ENCODE results near the gene EXOC4. TPM values are rescaled to one million over a fixed set of nuclear protein-coding genes. Genes with fewer than 3 reads are reported as not detected.

The EXOC4 gene
- polyA plus RNA-seq, 1 experiment = 45.9 TPM

DNA sequence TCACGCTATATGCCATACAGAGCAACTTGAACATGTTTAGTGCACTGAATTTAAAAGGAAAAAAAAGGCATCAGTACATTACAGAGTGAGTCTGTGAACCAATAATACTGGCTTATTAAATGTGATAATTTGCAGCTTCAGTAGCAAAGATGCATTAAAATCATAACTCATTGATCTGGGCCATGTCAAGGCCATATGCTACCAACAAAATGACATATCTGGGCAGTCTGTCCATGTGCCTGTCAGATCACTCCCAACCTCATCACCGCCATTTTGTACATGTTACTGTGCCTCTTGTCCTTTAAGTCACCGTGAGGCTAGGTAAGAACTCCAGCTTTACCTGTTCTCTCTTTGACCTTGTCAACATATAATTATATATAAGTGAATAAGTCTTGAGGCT is 566.8 kb downstream of the EXOC4 start:
- Histone ChIP-seq H3K4me3 (ENCODE audit: low read depth, low read length) (no peak overlapping the region), H3K27me3 (ENCODE audit: control insufficient read depth, insufficient read depth, low read length) (no peaks in the 10 kb centered on the region), H3K36me3 (ENCODE audit: control insufficient read depth, insufficient read depth, low read length) (no peaks in the 10 kb centered on the region)
- TF ChIP-seq, protein P1, sequence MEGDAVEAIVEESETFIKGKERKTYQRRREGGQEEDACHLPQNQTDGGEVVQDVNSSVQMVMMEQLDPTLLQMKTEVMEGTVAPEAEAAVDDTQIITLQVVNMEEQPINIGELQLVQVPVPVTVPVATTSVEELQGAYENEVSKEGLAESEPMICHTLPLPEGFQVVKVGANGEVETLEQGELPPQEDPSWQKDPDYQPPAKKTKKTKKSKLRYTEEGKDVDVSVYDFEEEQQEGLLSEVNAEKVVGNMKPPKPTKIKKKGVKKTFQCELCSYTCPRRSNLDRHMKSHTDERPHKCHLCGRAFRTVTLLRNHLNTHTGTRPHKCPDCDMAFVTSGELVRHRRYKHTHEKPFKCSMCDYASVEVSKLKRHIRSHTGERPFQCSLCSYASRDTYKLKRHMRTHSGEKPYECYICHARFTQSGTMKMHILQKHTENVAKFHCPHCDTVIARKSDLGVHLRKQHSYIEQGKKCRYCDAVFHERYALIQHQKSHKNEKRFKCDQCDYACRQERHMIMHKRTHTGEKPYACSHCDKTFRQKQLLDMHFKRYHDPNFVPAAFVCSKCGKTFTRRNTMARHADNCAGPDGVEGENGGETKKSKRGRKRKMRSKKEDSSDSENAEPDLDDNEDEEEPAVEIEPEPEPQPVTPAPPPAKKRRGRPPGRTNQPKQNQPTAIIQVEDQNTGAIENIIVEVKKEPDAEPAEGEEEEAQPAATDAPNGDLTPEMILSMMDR (IDR thresholded peaks at IDR 0.05; ENCODE audit: insufficient read depth, low read depth, low read length) = no peak
- DNase-seq (ENCODE audit: low read depth) = no peak
- ChIA-PET CTCF (interaction anchor here (1.4 kb wide), 1 partner anchor 76 kb away, joined by 6 read pairs; no protein-coding TSS in a partner anchor), POLR2A (no interaction called here)

- H3K4me3 ChIP-seq (ENCODE audit: low read depth, low read length) = no peak overlapping the region
- POLR2A ChIA-PET = no interaction called here
Measured at GRCh38 chr7:133820584-133820983, 567.7 kb downstream of the EXOC4 start.

GRCh38 chr7:133821171-133821570 is 568.3 kb downstream of the EXOC4 start:
- ChIA-PET CTCF (interaction anchor here (0.7 kb wide), 1 partner anchor 28 kb away, joined by 3 read pairs; no protein-coding TSS in a partner anchor), POLR2A (no interaction called here)
- H3K27me3 ChIP-seq (ENCODE audit: control insufficient read depth, insufficient read depth, low read length) = no peaks in the 10 kb centered on the region
- TF ChIP-seq, protein P1 (IDR thresholded peaks at IDR 0.05; ENCODE audit: insufficient read depth, low read depth, low read length) = no peak
- no peak for DNase-seq (ENCODE audit: low read depth)
- H3K4me3 ChIP-seq (ENCODE audit: low read depth, low read length) = no peak overlapping the region
- H3K36me3 ChIP-seq (ENCODE audit: control insufficient read depth, insufficient read depth, low read length) = no peaks in the 10 kb centered on the region

More at GRCh38 chr7:133820584-133820983, 567.7 kb downstream of the EXOC4 start:
- no peaks in the 10 kb centered on the region for H3K27me3 ChIP-seq (ENCODE audit: control insufficient read depth, insufficient read depth, low read length)
- CTCF ChIA-PET = interaction anchor here (1.4 kb wide), 1 partner anchor 77 kb away, joined by 6 read pairs; no protein-coding TSS in a partner anchor
- no peaks in the 10 kb centered on the region for H3K36me3 ChIP-seq (ENCODE audit: control insufficient read depth, insufficient read depth, low read length)
- TF ChIP-seq, protein P1 (IDR thresholded peaks at IDR 0.05; ENCODE audit: insufficient read depth, low read depth, low read length) = no peak
- no peak for DNase-seq (ENCODE audit: low read depth)

GRCh38 chr7:133822001-133822641 is 569.2 kb downstream of the EXOC4 start:
- no peak overlapping the region for H3K4me3 ChIP-seq (ENCODE audit: low read depth, low read length)
- ChIA-PET CTCF (no interaction called here), POLR2A (no interaction called here)
- no peaks in the 10 kb centered on the region for H3K36me3 ChIP-seq (ENCODE audit: control insufficient read depth, insufficient read depth, low read length)
- DNase-seq (ENCODE audit: low read depth) = no peak
- H3K27me3 ChIP-seq (ENCODE audit: control insufficient read depth, insufficient read depth, low read length) = no peaks in the 10 kb centered on the region
- TF ChIP-seq, protein P1 (IDR thresholded peaks at IDR 0.05; ENCODE audit: insufficient read depth, low read depth, low read length) = no peak

DNA sequence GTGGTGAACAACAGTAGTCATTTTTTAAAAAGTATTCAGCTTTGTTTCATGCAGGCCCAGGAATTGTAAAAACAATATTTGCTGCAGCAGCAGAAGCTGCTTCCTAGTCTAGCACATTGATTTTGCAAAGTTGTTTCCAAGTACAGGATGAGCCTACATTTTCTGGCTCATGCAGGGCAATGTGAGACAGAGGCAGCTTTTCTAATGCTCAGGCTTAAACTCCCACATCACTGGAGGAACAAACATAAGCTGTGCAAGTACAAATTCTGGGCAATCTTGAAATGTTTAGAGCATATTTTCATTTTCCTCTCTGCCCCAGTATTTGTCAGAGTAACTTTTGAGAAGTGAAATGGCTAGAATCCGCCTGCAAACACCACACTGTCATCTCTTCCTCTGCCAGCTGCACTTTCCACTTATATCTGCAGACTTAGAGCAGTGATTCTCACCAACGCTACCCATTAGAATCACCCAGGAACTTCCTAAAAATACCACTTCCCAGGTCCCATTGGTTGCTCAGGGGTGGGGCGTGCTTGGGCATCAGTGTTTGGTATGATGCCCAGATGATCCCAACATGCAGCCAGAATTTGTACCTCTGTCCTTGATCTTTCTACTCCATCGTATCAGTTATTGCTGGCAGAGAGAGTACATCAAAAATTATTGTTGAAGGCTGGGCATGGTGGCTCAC is 570.1 kb downstream of the EXOC4 start:
- DNase-seq (ENCODE audit: low read depth) = no peak
- POLR2A ChIA-PET = no interaction called here
- H3K27me3 ChIP-seq (ENCODE audit: control insufficient read depth, insufficient read depth, low read length) = no peaks in the 10 kb centered on the region
- H3K4me3 ChIP-seq (ENCODE audit: low read depth, low read length) = no peak overlapping the region
- TF ChIP-seq, protein P1 (IDR thresholded peaks at IDR 0.05; ENCODE audit: insufficient read depth, low read depth, low read length) = no peak
- H3K36me3 ChIP-seq (ENCODE audit: control insufficient read depth, insufficient read depth, low read length) = no peaks in the 10 kb centered on the region
- CTCF ChIA-PET = no interaction called here
